Thyroid gland (tissue), 4 donors: ENCODE results near the gene CYP2U1. TPM values are rescaled to one million over a fixed set of nuclear protein-coding genes. Genes with fewer than 3 reads are reported as not detected.

Experiments
- DNase-seq, 2 donors: peaks; one replicate each; pipeline ENCODE4 v3.0.0-alpha.2; 2019
- H3K27ac ChIP-seq, 3 donors: fragments of 200-600 bp; sonication (generic); 1 replicate in 2 of 3; 2 replicates in 1 of 3; pipeline ENCODE4 v1.5.1; 2016 to 2019; ENCODE audit warnings: mild to moderate bottlenecking in 1 of 3, moderate library complexity in 1 of 3
- H3K27me3 ChIP-seq: fragments of 200-600 bp; sonication (generic); one replicate; pipeline ENCODE4 v1.5.1; 2019
- H3K36me3 ChIP-seq, 2 donors: fragments of 200-600 bp; sonication (generic); one replicate each; pipeline ENCODE4 v1.5.1; 2016 to 2019
- H3K4me1 ChIP-seq, 2 donors: fragments of 200-600 bp; sonication (generic); one replicate each; pipeline ENCODE4 v1.5.1; 2017 to 2019
- H3K4me3 ChIP-seq, 3 donors: fragments of 200-600 bp; sonication (generic); replicated peaks in 1 of 3; 1 replicate in 2 of 3; 2 replicates in 1 of 3; pipeline ENCODE4 v1.5.1; 2016; ENCODE audit warnings: mild to moderate bottlenecking in 1 of 3
- H3K9me3 ChIP-seq: fragments of 200-600 bp; sonication (generic); one replicate; pipeline ENCODE4 v1.5.1; 2017
- POLR2A ChIP-seq, 2 donors: fragments of 450-650 bp; IDR thresholded peaks; one replicate each; pipeline ENCODE4 v1.6.1; 2017; ENCODE audit warnings: antibody characterized with exemption in 2 of 2, mild to moderate bottlenecking in 2 of 2, moderate library complexity in 1 of 2
- WGBS, 2 donors: methylation state at CpG; one replicate each; pipeline ENCODE4 v1.1.5; 2017; 5-methylcytosine and 5-hydroxymethylcytosine counted together
- intact Hi-C: fragments of 100-400 bp; cut with DNase I; formaldehyde crosslinking; loops from one replicate; pipeline ENCODE4 v1.15.1; 2023
- total RNA-seq, 4 donors: library from RNA; depleted of rRNA; stranded (reverse); fragments of >200 nt; gene quantifications; one replicate each; pipeline ENCODE4 v1.2.3, GENCODE V29; 2016
- TF ChIP-seq, protein P1 (sequence below), 6 experiments: fragments of 200-600 bp in 3 of 6; fragments of 450-650 bp in 3 of 6; sonication (generic) in 3 of 6; IDR thresholded peaks; one replicate each; pipeline ENCODE4 v1.5.1; 2016 to 2019; ENCODE audit warnings: antibody characterized with exemption in 6 of 6, mild to moderate bottlenecking in 2 of 6, inconsistent platforms in 1 of 6, moderate library complexity in 1 of 6

Gene CYP2U1
- total RNA-seq, 4 donors from 2014 or later = 7.0 to 13.4 (median 8.7) TPM

- no peak for DNase-seq
- no peak overlapping the region for H3K4me3 ChIP-seq
- TF ChIP-seq, protein P1, sequence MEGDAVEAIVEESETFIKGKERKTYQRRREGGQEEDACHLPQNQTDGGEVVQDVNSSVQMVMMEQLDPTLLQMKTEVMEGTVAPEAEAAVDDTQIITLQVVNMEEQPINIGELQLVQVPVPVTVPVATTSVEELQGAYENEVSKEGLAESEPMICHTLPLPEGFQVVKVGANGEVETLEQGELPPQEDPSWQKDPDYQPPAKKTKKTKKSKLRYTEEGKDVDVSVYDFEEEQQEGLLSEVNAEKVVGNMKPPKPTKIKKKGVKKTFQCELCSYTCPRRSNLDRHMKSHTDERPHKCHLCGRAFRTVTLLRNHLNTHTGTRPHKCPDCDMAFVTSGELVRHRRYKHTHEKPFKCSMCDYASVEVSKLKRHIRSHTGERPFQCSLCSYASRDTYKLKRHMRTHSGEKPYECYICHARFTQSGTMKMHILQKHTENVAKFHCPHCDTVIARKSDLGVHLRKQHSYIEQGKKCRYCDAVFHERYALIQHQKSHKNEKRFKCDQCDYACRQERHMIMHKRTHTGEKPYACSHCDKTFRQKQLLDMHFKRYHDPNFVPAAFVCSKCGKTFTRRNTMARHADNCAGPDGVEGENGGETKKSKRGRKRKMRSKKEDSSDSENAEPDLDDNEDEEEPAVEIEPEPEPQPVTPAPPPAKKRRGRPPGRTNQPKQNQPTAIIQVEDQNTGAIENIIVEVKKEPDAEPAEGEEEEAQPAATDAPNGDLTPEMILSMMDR (IDR thresholded peaks at IDR 0.05) = no peak
- TF ChIP-seq POLR2A (IDR thresholded peaks at IDR 0.05) = no peak
- H3K27ac ChIP-seq = no peak overlapping the region
- no peaks in the 10 kb centered on the region for H3K36me3 ChIP-seq
- WGBS, 2 donors = 91 to 95% methylated on average over 4 of the region's 4 CpGs
- no peaks in the 10 kb centered on the region for H3K9me3 ChIP-seq
- intact Hi-C loops = no loop called here
- H3K4me1 ChIP-seq = no peaks in the 10 kb centered on the region
- H3K27me3 ChIP-seq = no peaks in the 10 kb centered on the region
Observed at GRCh38 chr4:107906458-107907100, 24.8 kb upstream of the CYP2U1 start.

DNA sequence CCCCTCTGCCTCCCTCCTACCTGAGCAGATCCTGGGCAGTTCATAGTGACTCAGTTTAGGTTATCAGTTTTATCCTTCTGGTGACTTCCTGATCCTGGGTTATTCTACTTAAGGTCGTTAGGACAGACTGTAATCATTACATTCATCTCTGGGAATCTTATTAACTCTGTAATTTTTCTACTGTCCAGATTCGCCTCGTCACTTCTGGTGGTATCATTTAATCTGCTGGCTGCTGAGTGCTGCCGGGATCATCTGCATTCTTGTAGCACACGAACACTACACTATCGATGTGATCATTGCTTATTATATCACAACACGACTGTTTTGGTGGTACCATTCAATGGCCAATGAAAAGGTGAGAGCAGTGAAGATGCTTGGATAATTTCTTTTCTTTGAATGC is 23.0 kb upstream of the CYP2U1 start:
- 93 to 94% methylated on average over 7 of the region's 7 CpGs for WGBS, 2 donors
- Histone ChIP-seq H3K4me1 (no peaks in the 10 kb centered on the region), H3K36me3 (no peaks in the 10 kb centered on the region), H3K9me3 (no peaks in the 10 kb centered on the region), H3K27ac (no peak overlapping the region), H3K4me3 (no peak overlapping the region), H3K27me3 (no peaks in the 10 kb centered on the region)
- no peak for TF ChIP-seq POLR2A (IDR thresholded peaks at IDR 0.05)
- TF ChIP-seq, protein P1 (IDR thresholded peaks at IDR 0.05) = no peak
- no peak for DNase-seq
- intact Hi-C loops = no loop called here

- intact Hi-C loops = loop anchor here (5.0 kb wide), 1 partner anchor 156 kb away; no protein-coding TSS in a partner anchor
- Histone ChIP-seq H3K4me3 (no peak overlapping the region), H3K4me1 (no peaks in the 10 kb centered on the region), H3K9me3 (no peaks in the 10 kb centered on the region), H3K27me3 (no peaks in the 10 kb centered on the region), H3K27ac (no peak overlapping the region), H3K36me3 (no peaks in the 10 kb centered on the region)
- DNase-seq = peak; percentile 9 to 32
- WGBS, 2 donors = 23 to 25% methylated on average over 2 of the region's 2 CpGs
- TF ChIP-seq, protein P1 (IDR thresholded peaks at IDR 0.05) = peak; percentile 57 to 92 (median 76)
- no peak for TF ChIP-seq POLR2A (IDR thresholded peaks at IDR 0.05)
Observed at GRCh38 chr4:107913283-107913899, 18.0 kb upstream of the CYP2U1 start.

GRCh38 chr4:107915220-107915619 is 16.1 kb upstream of the CYP2U1 start:
- 96 to 100% methylated on average over 1 of the region's 1 CpG for WGBS, 2 donors
- H3K36me3 ChIP-seq = no peaks in the 10 kb centered on the region

GRCh38 chr4:107916623-107917022 is 14.7 kb upstream of the CYP2U1 start:
- Histone ChIP-seq H3K36me3 (no peaks in the 10 kb centered on the region), H3K27ac (no peak overlapping the region), H3K27me3 (no peaks in the 10 kb centered on the region), H3K4me1 (no peaks in the 10 kb centered on the region), H3K4me3 (no peak overlapping the region), H3K9me3 (no peaks in the 10 kb centered on the region)
- DNase-seq = no peak
- TF ChIP-seq, protein P1 (IDR thresholded peaks at IDR 0.05) = no peak
- TF ChIP-seq POLR2A (IDR thresholded peaks at IDR 0.05) = no peak
- intact Hi-C loops = no loop called here

More at GRCh38 chr4:107915220-107915619, 16.1 kb upstream of the CYP2U1 start:
- no peak for DNase-seq
- intact Hi-C loops = no loop called here
- Histone ChIP-seq H3K27ac (no peak overlapping the region), H3K4me3 (no peak overlapping the region), H3K9me3 (no peaks in the 10 kb centered on the region), H3K27me3 (no peaks in the 10 kb centered on the region), H3K4me1 (no peaks in the 10 kb centered on the region)
- TF ChIP-seq, protein P1 (IDR thresholded peaks at IDR 0.05) = no peak
- no peak for TF ChIP-seq POLR2A (IDR thresholded peaks at IDR 0.05)
